Keratinocyte (primary cell): ENCODE measurements around the gene PRR18.

ENCODE experiments used
- CTCF ChIP-seq, 3 experiments: IDR thresholded peaks in 1 of 3; conservative IDR thresholded peaks in 1 of 3; optimal IDR thresholded peaks in 1 of 3; 2 replicates in 2 of 3; 3 replicates in 1 of 3; pipeline versions ENCODE3 to v1.5.1; 2011; ENCODE audit warnings: low read length in 3 of 3, mild to moderate bottlenecking in 3 of 3, moderate library complexity in 2 of 3, control low read depth in 1 of 3, inconsistent platforms in 1 of 3; ENCODE audit not compliant: insufficient read depth in 2 of 3; ENCODE audit errors: extremely low read depth in 1 of 3
- EZH2 ChIP-seq: IDR thresholded peaks from one replicate; pipeline ENCODE4 v1.6.1; 2012; ENCODE audit warnings: inconsistent platforms, mild to moderate bottlenecking, low read length, moderate library complexity

GRCh38 chr6:166336847-166337246 lies 28.7 kb upstream of the PRR18 start:
- TF ChIP-seq CTCF (optimal IDR thresholded peaks at IDR 0.05 in 1 of 3, IDR thresholded peaks at IDR 0.05 in 1 of 3, conservative IDR thresholded peaks at IDR 0.05 in 1 of 3; ENCODE audit: extremely low read depth in 1 of 3, insufficient read depth in 2 of 3, low read length in 3 of 3): no peak
- no peak for TF ChIP-seq EZH2
